GM13976 (cell line): ENCODE results near the gene DIS3L2.
"Not testable (repeated sequence)": the region's sequence is repeated elsewhere in the genome, so short reads cannot be mapped to it uniquely, and the experiment has no call there.

Source experiments
- DNase-seq: peaks from one replicate; pipeline ENCODE4 v3.0.0; 2012; ENCODE audit warnings: low spot score
- CTCF ChIP-seq: IDR thresholded peaks from 2 replicates; pipeline ENCODE4 v1.5.1; 2012; ENCODE audit warnings: borderline replicate concordance, mild to moderate bottlenecking; ENCODE audit not compliant: insufficient read depth; ENCODE audit errors: extremely low read depth, missing control alignments, control extremely low read depth
- in situ Hi-C: fragments of 300-500 bp; cut with MboI; formaldehyde crosslinking; loops from one replicate; pipeline ENCODE4 v1.12.0; 2022; ENCODE audit warnings: low sequenced_read_pairs, mixed read lengths, inconsistent platforms; ENCODE audit not compliant: unreplicated experiment

The DIS3L2 gene

GRCh38 chr2:231937057-231937456 is 24.5 kb upstream of the DIS3L2 start:
- no peak for TF ChIP-seq CTCF
- in situ Hi-C loops = no loop called here
- DNase-seq = no peak

GRCh38 chr2:231939022-231939421 is 22.5 kb upstream of the DIS3L2 start:
- DNase-seq = no peak
- no peak for TF ChIP-seq CTCF
- in situ Hi-C loops = no loop called here

GRCh38 chr2:231940795-231941194 is 20.7 kb upstream of the DIS3L2 start:
- DNase-seq = no peak
- in situ Hi-C loops = no loop called here
- TF ChIP-seq CTCF = no peak

GRCh38 chr2:231941673-231942072 is 19.8 kb upstream of the DIS3L2 start:
- in situ Hi-C loops = no loop called here
- no peak for TF ChIP-seq CTCF
- no peak for DNase-seq

GRCh38 chr2:231942180-231942579 is 19.3 kb upstream of the DIS3L2 start:
- in situ Hi-C loops = no loop called here
- no peak for TF ChIP-seq CTCF
- DNase-seq = no peak

GRCh38 chr2:231946241-231946814 is 15.2 kb upstream of the DIS3L2 start:
- TF ChIP-seq CTCF = no peak
- in situ Hi-C loops = no loop called here

GRCh38 chr2:231947112-231947511 is 14.4 kb upstream of the DIS3L2 start:
- in situ Hi-C loops, DNase-seq: not testable (repeated sequence)

More at GRCh38 chr2:231946241-231946814, 15.2 kb upstream of the DIS3L2 start:
- no peak for DNase-seq
